HepG2 (cell line): ENCODE results near the gene KAZN. TPM values are rescaled to one million over a fixed set of nuclear protein-coding genes. Genes with fewer than 3 reads are reported as not detected.

Source experiments
- ATAC-seq: fragments of 200-7000 bp; cut with Tn5 transposase; 3 replicates; pipeline ENCODE4 v1.9.1; 2020; ENCODE audit warnings: mild to moderate bottlenecking, moderate library complexity
- BruUV-seq: library from RNA; stranded (reverse); fragments of 400-500 nt; replicated peaks from 2 replicates; lab custom pipeline; 2021; lab: Mats Ljungman, UMichigan
- CTCF ChIA-PET: fragments of 300-600 bp; formaldehyde crosslinking; extraction: SDS; loops from one replicate; lab custom pipeline; 2021; ENCODE audit warnings: low total read pairs, inconsistent platforms, low intra/inter-chr PET ratio; lab: Yijun Ruan, JAX
- POLR2A ChIA-PET: fragments of 350-600 bp; sonication (Branson Sonifier 250); formaldehyde crosslinking; loops from one replicate; lab custom pipeline; 2020; ENCODE audit warnings: antibody characterized with exemption, inconsistent platforms; lab: Yijun Ruan, JAX
- DNase-seq: peaks from one replicate; pipeline ENCODE4 v3.0.0-alpha.2; 2015; ENCODE audit warnings: low spot score
- FAIRE-seq: peaks from 3 replicates; lab custom pipeline; 2011; peaks lifted over from hg19 to GRCh38; lab: Jason Lieb, UNC
- H2AFZ ChIP-seq: one replicate; pipeline ENCODE4 v1.6.1; 2011; ENCODE audit warnings: low read length, inconsistent platforms
- H3K27ac ChIP-seq: fragments of 300-600 bp; 3 replicates; pipeline ENCODE4 v1.8.0; 2011; ENCODE audit warnings: mixed run types, mild to moderate bottlenecking, mixed read lengths, low read length, inconsistent platforms; ENCODE audit not compliant: insufficient read depth; ENCODE audit errors: extremely low read length
- H3K27me3 ChIP-seq, 2 experiments: fragments of 200-600 bp in 1 of 2; 2 replicates in 1 of 2; 3 replicates in 1 of 2; pipeline versions ENCODE4 v1.6.0 to v1.8.0; 2011; ENCODE audit warnings: low read length in 2 of 2, mild to moderate bottlenecking in 2 of 2, moderate library complexity in 2 of 2, inconsistent platforms in 1 of 2; ENCODE audit not compliant: insufficient read depth in 2 of 2, control insufficient read depth in 1 of 2
- H3K36me3 ChIP-seq, 2 experiments: fragments of 200-600 bp in 1 of 2; replicated peaks in 1 of 2; 2 replicates in 1 of 2; 3 replicates in 1 of 2; pipeline versions ENCODE4 v1.5.1 to v1.8.0; 2011; ENCODE audit warnings: low read length in 2 of 2, inconsistent platforms in 1 of 2; ENCODE audit not compliant: insufficient read depth in 2 of 2, control insufficient read depth in 1 of 2
- H3K4me1 ChIP-seq: 2 replicates; pipeline ENCODE4 v1.5.1; 2012; ENCODE audit warnings: low read length, inconsistent platforms; ENCODE audit not compliant: insufficient read depth
- H3K4me2 ChIP-seq: 2 replicates; pipeline ENCODE4 v1.6.0; 2011; ENCODE audit warnings: low read depth, low read length, inconsistent platforms
- H3K4me3 ChIP-seq, 3 experiments: fragments of 200-600 bp in 1 of 3; sonication (generic), shearing (Covaris generic) in 1 of 3; replicated peaks in 1 of 3; 2 replicates each; pipeline ENCODE4 v1.5.1; 2011 to 2016; ENCODE audit warnings: low read length in 3 of 3, inconsistent platforms in 2 of 3, low read depth in 2 of 3, mild to moderate bottlenecking in 2 of 3, control low read depth in 1 of 3, mixed read lengths in 1 of 3; ENCODE audit not compliant: insufficient read depth in 1 of 3
- H3K79me2 ChIP-seq: one replicate; pipeline ENCODE4 v1.6.1; 2011; ENCODE audit warnings: low read length, inconsistent platforms; ENCODE audit not compliant: insufficient read depth
- H3K9ac ChIP-seq: 2 replicates; pipeline ENCODE4 v1.6.0; 2011; ENCODE audit warnings: mild to moderate bottlenecking, low read depth, low read length, inconsistent platforms; ENCODE audit not compliant: insufficient read depth
- H3K9me3 ChIP-seq: 2 replicates; pipeline ENCODE4 v1.5.1; 2012; ENCODE audit warnings: mild to moderate bottlenecking, low read length
- H4K20me1 ChIP-seq: 2 replicates; pipeline ENCODE4 v1.6.0; 2011; ENCODE audit warnings: inconsistent platforms, mild to moderate bottlenecking, low read length, moderate library complexity; ENCODE audit not compliant: insufficient read depth
- GMEB1 ChIP-seq: sonication (generic); formaldehyde crosslinking; IDR thresholded peaks from 2 replicates; pipeline ENCODE4 v1.5.1; 2020; ENCODE audit warnings: missing genetic modification reagents, mild to moderate bottlenecking, borderline replicate concordance
- MBNL3 ChIP-seq: fragments of 250-450 bp; sonication (Bioruptor Pico); conservative IDR thresholded peaks from 2 replicates; pipeline ENCODE4 v1.8.0; 2022; ENCODE audit warnings: mild to moderate bottlenecking, inconsistent platforms
- MYPOP ChIP-seq: sonication (generic); formaldehyde crosslinking; IDR thresholded peaks from 2 replicates; pipeline ENCODE4 v1.8.1; 2023; ENCODE audit warnings: mild to moderate bottlenecking, moderate library complexity, missing genetic modification reagents
- PLRG1 ChIP-seq: fragments of 450-650 bp; conservative IDR thresholded peaks from 2 replicates; pipeline ENCODE4 v1.6.1; 2016
- ZBTB7B ChIP-seq: sonication (generic); formaldehyde crosslinking; IDR thresholded peaks from 2 replicates; pipeline ENCODE4 v1.4.0; 2020; ENCODE audit warnings: missing genetic modification reagents
- ZNF30 ChIP-seq: sonication (generic); formaldehyde crosslinking; IDR thresholded peaks from 2 replicates; pipeline ENCODE4 v1.5.0; 2020; ENCODE audit warnings: mild to moderate bottlenecking, missing genetic modification reagents
- ZSCAN9 ChIP-seq: IDR thresholded peaks from 2 replicates; pipeline ENCODE4 v1.6.1; 2016; ENCODE audit warnings: borderline replicate concordance
- WGBS: methylation state at CpG from one replicate; pipeline ENCODE4 v1.1.6; 2017; ENCODE audit warnings: low lambda C conversion rate; 5-methylcytosine and 5-hydroxymethylcytosine counted together
- in situ Hi-C: cut with HindIII; loops from 2 replicates; pipeline ENCODE4 v1.10.0; 2017; ENCODE audit warnings: low pct_unique_long_range_greater_than_20kb; ENCODE audit not compliant: extremely low pct_ligation_motif_present
- intact Hi-C: fragments of 100-400 bp; cut with micrococcal nuclease; formaldehyde crosslinking; loops from one replicate; pipeline ENCODE4 v1.10.0; 2022; ENCODE audit not compliant: unreplicated experiment
- polyA plus RNA-seq, 8 experiments: library from polyadenylated mRNA; depleted of rRNA in 3 of 8; stranded (reverse) in 7 of 8; unstranded in 1 of 8; fragments of >200 nt; fragmentation: Illumina TruSeq in 4 of 8; extraction: Trizol in 4 of 8; gene quantifications; 2 replicates each; pipeline versions ENCODE4 v1.2.1 to v1.2.3, GENCODE V29; 2011 to 2016; ENCODE audit warnings: low read depth in 4 of 8, missing spikeins in 1 of 8, mixed read lengths in 1 of 8; ENCODE audit not compliant: insufficient read depth in 1 of 8
- total RNA-seq, 5 experiments: library from RNA; depleted of rRNA; stranded (reverse); fragments of >200 nt; fragmentation: Illumina TruSeq; extraction: Trizol; gene quantifications; 2 replicates each; pipeline ENCODE4 v1.2.3, GENCODE V29; 2016; ENCODE audit warnings: low read depth in 1 of 5
- TF ChIP-seq, protein P1 (sequence below): sonication (generic); formaldehyde crosslinking; IDR thresholded peaks from 2 replicates; pipeline ENCODE4 v1.4.0; 2020; ENCODE audit warnings: missing genetic modification reagents, mild to moderate bottlenecking, borderline replicate concordance
- TF ChIP-seq, protein P2 (sequence below): IDR thresholded peaks from 2 replicates; pipeline ENCODE4 v1.6.1; 2016; ENCODE audit warnings: low read depth, control low read depth
- TF ChIP-seq, protein P3 (sequence below): sonication (generic); formaldehyde crosslinking; IDR thresholded peaks from 2 replicates; pipeline ENCODE4 v1.9.0; 2021; ENCODE audit warnings: mild to moderate bottlenecking, missing genetic modification reagents

Gene KAZN
- total and polyA plus RNA-seq, 2 of the 13 experiments (the other 11 are each of a cell fraction or from before 2014, with no cell fraction given): 10.4 to 13.5 TPM

DNA sequence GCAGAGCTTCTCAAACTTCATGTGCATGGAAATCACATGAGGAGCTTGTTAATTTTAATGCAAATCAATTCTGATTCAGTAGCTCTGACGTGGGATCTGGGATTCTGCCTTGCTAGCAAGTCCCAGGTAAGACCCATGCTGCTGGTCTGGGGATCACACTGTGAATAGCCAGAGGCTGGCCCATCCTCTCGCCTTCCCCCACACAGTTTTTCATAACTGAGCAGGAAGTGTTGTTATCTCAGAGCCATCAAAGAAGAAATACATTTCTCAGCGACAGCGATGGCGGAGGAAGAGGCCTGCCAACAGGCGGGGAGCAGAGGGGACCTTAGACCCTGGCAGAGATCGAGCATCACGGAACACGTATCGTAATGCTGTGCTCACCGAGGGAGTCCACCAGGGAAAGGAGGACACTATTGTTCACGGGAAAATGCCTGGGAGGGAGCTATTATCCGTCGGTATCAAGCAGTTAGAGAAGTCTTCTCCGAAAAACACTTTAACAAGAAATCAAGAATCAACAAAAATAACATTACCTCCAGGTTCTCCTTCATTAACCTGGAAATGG, 286.2 kb downstream of the KAZN start:
- no peak overlapping the region for H3K4me2 ChIP-seq
- in situ Hi-C loops: no loop called here
- no peak for FAIRE-seq
- TF ChIP-seq, protein P1, sequence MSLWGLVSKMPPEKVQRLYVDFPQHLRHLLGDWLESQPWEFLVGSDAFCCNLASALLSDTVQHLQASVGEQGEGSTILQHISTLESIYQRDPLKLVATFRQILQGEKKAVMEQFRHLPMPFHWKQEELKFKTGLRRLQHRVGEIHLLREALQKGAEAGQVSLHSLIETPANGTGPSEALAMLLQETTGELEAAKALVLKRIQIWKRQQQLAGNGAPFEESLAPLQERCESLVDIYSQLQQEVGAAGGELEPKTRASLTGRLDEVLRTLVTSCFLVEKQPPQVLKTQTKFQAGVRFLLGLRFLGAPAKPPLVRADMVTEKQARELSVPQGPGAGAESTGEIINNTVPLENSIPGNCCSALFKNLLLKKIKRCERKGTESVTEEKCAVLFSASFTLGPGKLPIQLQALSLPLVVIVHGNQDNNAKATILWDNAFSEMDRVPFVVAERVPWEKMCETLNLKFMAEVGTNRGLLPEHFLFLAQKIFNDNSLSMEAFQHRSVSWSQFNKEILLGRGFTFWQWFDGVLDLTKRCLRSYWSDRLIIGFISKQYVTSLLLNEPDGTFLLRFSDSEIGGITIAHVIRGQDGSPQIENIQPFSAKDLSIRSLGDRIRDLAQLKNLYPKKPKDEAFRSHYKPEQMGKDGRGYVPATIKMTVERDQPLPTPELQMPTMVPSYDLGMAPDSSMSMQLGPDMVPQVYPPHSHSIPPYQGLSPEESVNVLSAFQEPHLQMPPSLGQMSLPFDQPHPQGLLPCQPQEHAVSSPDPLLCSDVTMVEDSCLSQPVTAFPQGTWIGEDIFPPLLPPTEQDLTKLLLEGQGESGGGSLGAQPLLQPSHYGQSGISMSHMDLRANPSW (CRISPR knock-in tag): no peak
- TF ChIP-seq MBNL3 (CRISPR knock-in tag) (no peak), MYPOP (no peak), ZNF30 (CRISPR knock-in tag) (no peak), ZBTB7B (CRISPR knock-in tag) (no peak), GMEB1 (no peak), PLRG1 (no peak), ZSCAN9 (CRISPR knock-in tag) (no peak)
- TF ChIP-seq, protein P2, sequence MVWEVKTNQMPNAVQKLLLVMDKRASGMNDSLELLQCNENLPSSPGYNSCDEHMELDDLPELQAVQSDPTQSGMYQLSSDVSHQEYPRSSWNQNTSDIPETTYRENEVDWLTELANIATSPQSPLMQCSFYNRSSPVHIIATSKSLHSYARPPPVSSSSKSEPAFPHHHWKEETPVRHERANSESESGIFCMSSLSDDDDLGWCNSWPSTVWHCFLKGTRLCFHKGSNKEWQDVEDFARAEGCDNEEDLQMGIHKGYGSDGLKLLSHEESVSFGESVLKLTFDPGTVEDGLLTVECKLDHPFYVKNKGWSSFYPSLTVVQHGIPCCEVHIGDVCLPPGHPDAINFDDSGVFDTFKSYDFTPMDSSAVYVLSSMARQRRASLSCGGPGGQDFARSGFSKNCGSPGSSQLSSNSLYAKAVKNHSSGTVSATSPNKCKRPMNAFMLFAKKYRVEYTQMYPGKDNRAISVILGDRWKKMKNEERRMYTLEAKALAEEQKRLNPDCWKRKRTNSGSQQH (CRISPR knock-in tag): no peak
- TF ChIP-seq, protein P3, sequence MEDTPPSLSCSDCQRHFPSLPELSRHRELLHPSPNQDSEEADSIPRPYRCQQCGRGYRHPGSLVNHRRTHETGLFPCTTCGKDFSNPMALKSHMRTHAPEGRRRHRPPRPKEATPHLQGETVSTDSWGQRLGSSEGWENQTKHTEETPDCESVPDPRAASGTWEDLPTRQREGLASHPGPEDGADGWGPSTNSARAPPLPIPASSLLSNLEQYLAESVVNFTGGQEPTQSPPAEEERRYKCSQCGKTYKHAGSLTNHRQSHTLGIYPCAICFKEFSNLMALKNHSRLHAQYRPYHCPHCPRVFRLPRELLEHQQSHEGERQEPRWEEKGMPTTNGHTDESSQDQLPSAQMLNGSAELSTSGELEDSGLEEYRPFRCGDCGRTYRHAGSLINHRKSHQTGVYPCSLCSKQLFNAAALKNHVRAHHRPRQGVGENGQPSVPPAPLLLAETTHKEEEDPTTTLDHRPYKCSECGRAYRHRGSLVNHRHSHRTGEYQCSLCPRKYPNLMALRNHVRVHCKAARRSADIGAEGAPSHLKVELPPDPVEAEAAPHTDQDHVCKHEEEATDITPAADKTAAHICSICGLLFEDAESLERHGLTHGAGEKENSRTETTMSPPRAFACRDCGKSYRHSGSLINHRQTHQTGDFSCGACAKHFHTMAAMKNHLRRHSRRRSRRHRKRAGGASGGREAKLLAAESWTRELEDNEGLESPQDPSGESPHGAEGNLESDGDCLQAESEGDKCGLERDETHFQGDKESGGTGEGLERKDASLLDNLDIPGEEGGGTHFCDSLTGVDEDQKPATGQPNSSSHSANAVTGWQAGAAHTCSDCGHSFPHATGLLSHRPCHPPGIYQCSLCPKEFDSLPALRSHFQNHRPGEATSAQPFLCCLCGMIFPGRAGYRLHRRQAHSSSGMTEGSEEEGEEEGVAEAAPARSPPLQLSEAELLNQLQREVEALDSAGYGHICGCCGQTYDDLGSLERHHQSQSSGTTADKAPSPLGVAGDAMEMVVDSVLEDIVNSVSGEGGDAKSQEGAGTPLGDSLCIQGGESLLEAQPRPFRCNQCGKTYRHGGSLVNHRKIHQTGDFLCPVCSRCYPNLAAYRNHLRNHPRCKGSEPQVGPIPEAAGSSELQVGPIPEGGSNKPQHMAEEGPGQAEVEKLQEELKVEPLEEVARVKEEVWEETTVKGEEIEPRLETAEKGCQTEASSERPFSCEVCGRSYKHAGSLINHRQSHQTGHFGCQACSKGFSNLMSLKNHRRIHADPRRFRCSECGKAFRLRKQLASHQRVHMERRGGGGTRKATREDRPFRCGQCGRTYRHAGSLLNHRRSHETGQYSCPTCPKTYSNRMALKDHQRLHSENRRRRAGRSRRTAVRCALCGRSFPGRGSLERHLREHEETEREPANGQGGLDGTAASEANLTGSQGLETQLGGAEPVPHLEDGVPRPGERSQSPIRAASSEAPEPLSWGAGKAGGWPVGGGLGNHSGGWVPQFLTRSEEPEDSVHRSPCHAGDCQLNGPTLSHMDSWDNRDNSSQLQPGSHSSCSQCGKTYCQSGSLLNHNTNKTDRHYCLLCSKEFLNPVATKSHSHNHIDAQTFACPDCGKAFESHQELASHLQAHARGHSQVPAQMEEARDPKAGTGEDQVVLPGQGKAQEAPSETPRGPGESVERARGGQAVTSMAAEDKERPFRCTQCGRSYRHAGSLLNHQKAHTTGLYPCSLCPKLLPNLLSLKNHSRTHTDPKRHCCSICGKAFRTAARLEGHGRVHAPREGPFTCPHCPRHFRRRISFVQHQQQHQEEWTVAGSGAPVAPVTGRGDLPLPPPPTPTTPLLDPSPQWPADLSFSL: no peak

More for the DNA sequence above, 286.2 kb downstream of the KAZN start:
- no peaks in the 10 kb centered on the region for H3K4me1 ChIP-seq
- peaks cover 3 to 57% of the 10 kb centered on the region in 2 experiments; a peak in 4 of 5 replicates for H3K27me3 ChIP-seq
- 54% methylated on average over 15 of the region's 15 CpGs for WGBS
- H3K4me3 ChIP-seq: no peak overlapping the region
- H2AFZ ChIP-seq: no peak overlapping the region
- no peaks in the 10 kb centered on the region for H3K36me3 ChIP-seq
- H4K20me1 ChIP-seq: no peaks in the 10 kb centered on the region
- BruUV-seq: no TSS peak
- ChIA-PET CTCF (no interaction called here), POLR2A (no interaction called here)
- no peak overlapping the region for H3K9ac ChIP-seq
- intact Hi-C loops: no loop called here
- H3K9me3 ChIP-seq: no peaks in the 10 kb centered on the region
- no peaks in the 10 kb centered on the region for H3K79me2 ChIP-seq
- ATAC-seq (no peak), DNase-seq (no peak)
- H3K27ac ChIP-seq: no peak overlapping the region
